GM23248 (cell line): ENCODE measurements around the gene ESCO1. TPM values are rescaled to one million over a fixed set of nuclear protein-coding genes. Genes with fewer than 3 reads are reported as not detected.

Experiments
- DNase-seq: peaks from one replicate; pipeline ENCODE4 v3.0.0-alpha.2; 2015
- H2AFZ ChIP-seq: fragments of 200-600 bp; sonication (generic); 2 replicates; pipeline ENCODE4 v1.6.1; 2016; ENCODE audit warnings: antibody characterized with exemption
- H3F3A ChIP-seq: fragments of 200-600 bp; sonication (generic); 2 replicates; pipeline ENCODE4 v1.6.1; 2016; ENCODE audit warnings: mild to moderate bottlenecking, antibody characterized with exemption, mixed run types; ENCODE audit not compliant: insufficient read depth
- H3K27ac ChIP-seq: fragments of 200-600 bp; sonication (generic); 2 replicates; pipeline ENCODE4 v1.5.1; 2016; ENCODE audit warnings: mild to moderate bottlenecking
- H3K27me3 ChIP-seq: fragments of 200-600 bp; sonication (generic); replicated peaks from 2 replicates; pipeline ENCODE4 v1.6.1; 2016; ENCODE audit warnings: mild to moderate bottlenecking; ENCODE audit not compliant: insufficient read depth
- H3K36me3 ChIP-seq: fragments of 200-600 bp; sonication (generic); 2 replicates; pipeline ENCODE4 v1.6.1; 2016; ENCODE audit warnings: low read depth, mild to moderate bottlenecking
- H3K4me1 ChIP-seq: fragments of 200-600 bp; sonication (generic); 2 replicates; pipeline ENCODE4 v1.6.1; 2016; ENCODE audit warnings: mild to moderate bottlenecking; ENCODE audit not compliant: insufficient read depth
- H3K4me2 ChIP-seq: fragments of 200-600 bp; sonication (generic); one replicate; pipeline ENCODE4 v1.6.1; 2016; ENCODE audit warnings: mild to moderate bottlenecking; ENCODE audit not compliant: unreplicated experiment
- H3K4me3 ChIP-seq: fragments of 200-600 bp; sonication (generic); 2 replicates; pipeline ENCODE4 v1.5.1; 2016; ENCODE audit warnings: mild to moderate bottlenecking
- H3K79me2 ChIP-seq: fragments of 200-600 bp; sonication (generic); 2 replicates; pipeline ENCODE4 v1.6.1; 2016; ENCODE audit warnings: mild to moderate bottlenecking; ENCODE audit not compliant: insufficient read depth
- H3K9ac ChIP-seq: fragments of 200-600 bp; sonication (generic); 2 replicates; pipeline ENCODE4 v1.6.1; 2016; ENCODE audit warnings: mild to moderate bottlenecking
- H3K9me2 ChIP-seq: fragments of 200-600 bp; sonication (generic); 2 replicates; pipeline ENCODE4 v1.6.1; 2016; ENCODE audit warnings: mixed run types, mild to moderate bottlenecking, moderate library complexity; ENCODE audit not compliant: insufficient read depth
- H3K9me3 ChIP-seq: fragments of 200-600 bp; sonication (generic); one replicate; pipeline ENCODE4 v1.6.1; 2017; ENCODE audit warnings: low read depth
- H4K20me1 ChIP-seq: fragments of 200-600 bp; sonication (generic); 2 replicates; pipeline ENCODE4 v1.6.0; 2016; ENCODE audit not compliant: insufficient read depth
- EZH2 ChIP-seq: fragments of 200-600 bp; sonication (generic); IDR thresholded peaks from 2 replicates; pipeline ENCODE4 v1.6.1; 2018; ENCODE audit warnings: antibody characterized with exemption, mild to moderate bottlenecking; ENCODE audit not compliant: insufficient read depth, poor library complexity, severe bottlenecking
- EZH2phosphoT487 ChIP-seq: fragments of 200-600 bp; sonication (generic); IDR thresholded peaks from 2 replicates; pipeline ENCODE4 v1.6.1; 2018; ENCODE audit warnings: antibody characterized with exemption, moderate library complexity, mild to moderate bottlenecking, low read depth; ENCODE audit not compliant: insufficient read depth
- WGBS, 2 experiments: methylation state at CpG; one replicate each; pipeline ENCODE4 v1.1.6; 2015 to 2017; ENCODE audit warnings: low lambda C conversion rate in 2 of 2, low coverage in 1 of 2; ENCODE audit errors: missing lambda C conversion rate in 2 of 2; 5-methylcytosine and 5-hydroxymethylcytosine counted together
- in situ Hi-C: fragments of 300-500 bp; cut with MboI; formaldehyde crosslinking; loops from 2 replicates; pipeline ENCODE4 v1.15.0; 2020
- polyA plus RNA-seq: library from polyadenylated mRNA; unstranded; fragments of >200 nt; fragmentation: Nextera tagmentation; extraction: Ambion mirVana; gene quantifications from 2 replicates; pipeline ENCODE4 v1.2.1, GENCODE V29; 2016
- total RNA-seq: library from RNA; depleted of rRNA; stranded (reverse); fragments of >200 nt; shearing (Covaris generic); gene quantifications from 2 replicates; pipeline ENCODE4 v1.2.3, GENCODE V29; 2014

The ESCO1 gene
- total and polyA plus RNA-seq, 2 experiments from 2014 or later, result 5.7 to 9.5 TPM

DNA sequence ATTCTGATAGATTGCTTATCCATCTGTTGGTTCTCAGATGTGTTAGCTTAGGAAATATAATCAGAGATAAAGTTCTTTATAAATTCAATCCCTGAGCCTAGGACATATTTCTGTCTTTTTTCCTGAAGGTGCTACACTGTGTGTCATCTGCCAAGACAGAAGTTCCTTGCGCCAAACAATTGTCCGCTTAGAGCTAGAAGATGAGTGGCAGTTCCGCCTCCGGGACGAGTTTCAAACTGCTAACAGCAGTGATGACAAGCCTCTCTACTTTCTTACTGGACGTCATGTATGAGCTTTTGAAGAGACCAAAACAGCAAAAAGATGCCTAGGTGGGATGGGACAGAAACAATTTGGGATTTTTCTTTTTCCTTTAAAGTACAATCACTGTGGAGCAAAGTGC is 78.0 kb downstream of the ESCO1 start:
- no peak overlapping the region for H3K4me3 ChIP-seq
- in situ Hi-C loops, result loop anchor here (25.0 kb wide), 1 partner anchor 160 kb away; no protein-coding TSS in a partner anchor
- no peaks in the 10 kb centered on the region for H3K4me1 ChIP-seq
- H3K79me2 ChIP-seq, result no peaks in the 10 kb centered on the region
- H3K9me3 ChIP-seq, result no peaks in the 10 kb centered on the region
- H3K9ac ChIP-seq, result no peak overlapping the region
- H3F3A ChIP-seq, result no peaks in the 10 kb centered on the region
- H2AFZ ChIP-seq, result no peak overlapping the region
- H3K4me2 ChIP-seq, result no peak overlapping the region
- no peaks in the 10 kb centered on the region for H3K9me2 ChIP-seq
- 89 to 91% methylated on average over 6 of the region's 6 CpGs for WGBS, 2 experiments
- H3K27ac ChIP-seq, result no peak overlapping the region
- peaks cover 23% of the 10 kb centered on the region; the same call in 1 of the 2 replicates for H3K36me3 ChIP-seq
- H4K20me1 ChIP-seq, result no peaks in the 10 kb centered on the region
- no peak for DNase-seq
- H3K27me3 ChIP-seq, result no peaks in the 10 kb centered on the region
- TF ChIP-seq EZH2phosphoT487, result no peak
- no peak for TF ChIP-seq EZH2

DNA sequence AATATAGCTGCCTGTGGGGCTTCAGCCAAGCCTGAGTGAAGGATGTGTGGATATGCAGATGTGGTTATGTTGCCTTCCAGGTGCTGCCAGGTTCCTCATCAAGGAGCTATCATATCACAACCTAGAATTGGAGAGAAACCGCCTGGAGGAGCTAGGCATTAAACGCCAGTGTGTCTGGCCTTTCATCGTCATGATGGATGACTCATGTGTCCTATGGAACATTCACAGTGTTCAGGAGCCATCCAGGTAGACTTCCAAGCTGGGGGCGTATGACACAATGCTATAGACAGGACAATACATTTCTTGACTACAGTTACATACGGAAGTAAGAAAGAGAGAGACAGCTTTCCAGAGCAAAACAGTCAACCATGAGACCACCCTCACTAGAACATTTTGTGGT is 86.8 kb downstream of the ESCO1 start:
- Histone ChIP-seq H3K79me2 (no peaks in the 10 kb centered on the region), H3K9me3 (no peaks in the 10 kb centered on the region), H2AFZ (no peak overlapping the region), H3K36me3 (peaks cover 23% of the 10 kb centered on the region; the same call in 1 of the 2 replicates), H3F3A (no peaks in the 10 kb centered on the region), H3K4me1 (no peaks in the 10 kb centered on the region), H3K4me3 (no peak overlapping the region), H3K4me2 (no peak overlapping the region), H3K9me2 (no peaks in the 10 kb centered on the region), H3K9ac (no peak overlapping the region), H3K27ac (no peak overlapping the region), H3K27me3 (no peaks in the 10 kb centered on the region), H4K20me1 (no peaks in the 10 kb centered on the region)
- TF ChIP-seq EZH2, result no peak
- TF ChIP-seq EZH2phosphoT487, result no peak
- DNase-seq, result no peak
- 96 to 97% methylated on average over 5 of the region's 5 CpGs for WGBS, 2 experiments
- in situ Hi-C loops, result loop anchor here (25.0 kb wide), 1 partner anchor 151 kb away; no protein-coding TSS in a partner anchor

DNA sequence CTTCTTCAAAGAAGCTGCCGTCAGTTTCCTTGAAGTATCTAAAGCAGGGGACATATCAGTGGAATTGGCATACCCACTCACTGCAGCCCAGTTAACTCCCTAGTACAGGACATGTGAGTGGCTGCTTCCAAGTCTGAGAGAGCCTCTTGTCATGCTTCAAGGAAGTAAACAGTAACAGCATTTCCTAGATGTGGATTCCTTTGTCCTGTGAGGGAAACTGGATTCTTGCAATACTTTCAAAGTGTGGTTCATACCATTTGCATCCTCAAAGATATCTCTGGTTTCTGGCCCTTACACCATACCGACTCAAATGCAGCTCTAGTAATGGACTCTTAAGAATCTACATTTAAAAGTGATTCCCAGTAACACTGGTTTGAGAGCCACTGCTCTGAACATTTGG is 87.2 kb downstream of the ESCO1 start:
- Histone ChIP-seq H3F3A (no peaks in the 10 kb centered on the region), H4K20me1 (no peaks in the 10 kb centered on the region), H3K27me3 (no peaks in the 10 kb centered on the region), H3K79me2 (no peaks in the 10 kb centered on the region), H3K36me3 (peaks cover 19% of the 10 kb centered on the region; the same call in 1 of the 2 replicates), H2AFZ (no peak overlapping the region), H3K4me1 (no peaks in the 10 kb centered on the region), H3K9me2 (no peaks in the 10 kb centered on the region), H3K9ac (no peak overlapping the region), H3K9me3 (no peaks in the 10 kb centered on the region), H3K4me3 (no peak overlapping the region), H3K4me2 (no peak overlapping the region), H3K27ac (no peak overlapping the region)
- TF ChIP-seq EZH2phosphoT487, result no peak
- TF ChIP-seq EZH2, result no peak
- DNase-seq, result no peak
- in situ Hi-C loops, result loop anchor here (25.0 kb wide), 1 partner anchor 151 kb away; no protein-coding TSS in a partner anchor
- 94 to 97% methylated on average over 2 of the region's 2 CpGs for WGBS, 2 experiments

GRCh38 chr18:21509062-21509461 is 91.4 kb downstream of the ESCO1 start:
- Histone ChIP-seq H3K27me3 (no peaks in the 10 kb centered on the region), H3K9me3 (no peaks in the 10 kb centered on the region), H3K27ac (no peak overlapping the region), H3K4me1 (no peaks in the 10 kb centered on the region), H3K9ac (no peak overlapping the region), H3K4me2 (no peak overlapping the region), H3K36me3 (0 out of 2 replicates have a peak, but pooled peaks cover 2% of the 10 kb centered on the region), H2AFZ (no peak overlapping the region), H4K20me1 (no peaks in the 10 kb centered on the region), H3K4me3 (no peak overlapping the region), H3K9me2 (no peaks in the 10 kb centered on the region), H3F3A (no peaks in the 10 kb centered on the region), H3K79me2 (no peaks in the 10 kb centered on the region)
- in situ Hi-C loops, result loop anchor here (25.0 kb wide), 1 partner anchor 147 kb away; no protein-coding TSS in a partner anchor
- no peak for DNase-seq
- TF ChIP-seq EZH2 (no peak), EZH2phosphoT487 (no peak)
- WGBS, 2 experiments, result 68 to 72% methylated on average over 5 of the region's 5 CpGs
